GM12878 (cell line): ENCODE data around the gene MAL. TPM values are rescaled to one million over a fixed set of nuclear protein-coding genes. Genes with fewer than 3 reads are reported as not detected.

ENCODE experiments used
- ASH2L ChIP-seq: fragments of 300-600, 200-600 bp; sonication (generic); IDR thresholded peaks from 2 replicates; pipeline ENCODE4 v1.6.1; 2017; ENCODE audit warnings: low read depth, mild to moderate bottlenecking, borderline replicate concordance
- CREM ChIP-seq: IDR thresholded peaks from 2 replicates; pipeline ENCODE4 v1.6.1; 2014; ENCODE audit warnings: antibody characterized with exemption, low read depth
- FOXK2 ChIP-seq: fragments of 450-650 bp; IDR thresholded peaks from 2 replicates; pipeline ENCODE4 v1.6.1; 2017; ENCODE audit warnings: mild to moderate bottlenecking, moderate library complexity
- IKZF1 ChIP-seq: fragments of 450-650 bp; conservative IDR thresholded peaks from 2 replicates; pipeline ENCODE4 v1.6.1; 2017; ENCODE audit warnings: antibody characterized with exemption, mild to moderate bottlenecking
- JUND ChIP-seq: IDR thresholded peaks from 2 replicates; pipeline ENCODE4 v1.6.1; 2012; ENCODE audit warnings: low read depth, mild to moderate bottlenecking, low read length, improper control_type of control experiment, moderate library complexity
- MEF2A ChIP-seq: IDR thresholded peaks from 2 replicates; pipeline ENCODE4 v1.6.1; 2011; ENCODE audit warnings: low read depth, mild to moderate bottlenecking, low read length, moderate library complexity; ENCODE audit not compliant: insufficient read depth
- MTA2 ChIP-seq: fragments of 450-650 bp; IDR thresholded peaks from 2 replicates; pipeline ENCODE4 v1.6.1; 2016; ENCODE audit warnings: low read depth, mild to moderate bottlenecking, moderate library complexity
- MXI1 ChIP-seq: fragments of 150-350 bp; IDR thresholded peaks from 2 replicates; pipeline ENCODE4 v1.6.1; 2011; ENCODE audit warnings: low read depth, mild to moderate bottlenecking, inconsistent platforms, low read length, improper control_type of control experiment
- MYB ChIP-seq: fragments of 150-350 bp; IDR thresholded peaks from 2 replicates; pipeline ENCODE4 v1.6.1; 2014; ENCODE audit warnings: mild to moderate bottlenecking, low read depth, low read length, borderline replicate concordance
- NFYB ChIP-seq: IDR thresholded peaks from 2 replicates; pipeline ENCODE4 v1.6.1; 2011; ENCODE audit warnings: low read depth, mild to moderate bottlenecking, low read length, improper control_type of control experiment, moderate library complexity; ENCODE audit not compliant: insufficient read depth
- PML ChIP-seq: IDR thresholded peaks from 2 replicates; pipeline ENCODE4 v1.6.1; 2012; ENCODE audit warnings: low read length, inconsistent platforms
- RAD21 ChIP-seq: IDR thresholded peaks from 2 replicates; pipeline ENCODE4 v1.6.1; 2011; ENCODE audit warnings: mild to moderate bottlenecking, low read depth, low read length, moderate library complexity; ENCODE audit not compliant: insufficient read depth
- SIX5 ChIP-seq: IDR thresholded peaks from 2 replicates; pipeline ENCODE4 v1.6.1; 2011; ENCODE audit warnings: mild to moderate bottlenecking, low read depth, low read length, moderate library complexity; ENCODE audit not compliant: severe bottlenecking
- SMAD1 ChIP-seq: fragments of 450-650 bp; IDR thresholded peaks from 2 replicates; pipeline ENCODE4 v1.6.1; 2018; ENCODE audit warnings: mild to moderate bottlenecking, low read depth; ENCODE audit not compliant: partially characterized antibody
- ZNF687 ChIP-seq: fragments of 450-650 bp; IDR thresholded peaks from 2 replicates; pipeline ENCODE4 v1.6.1; 2017; ENCODE audit warnings: mild to moderate bottlenecking, moderate library complexity
- polyA plus RNA-seq, 11 experiments: library from polyadenylated mRNA; depleted of rRNA in 4 of 11; unstranded in 6 of 11; stranded (reverse) in 5 of 11; fragments of >200 nt; fragmentation: Nextera tagmentation in 4 of 11; fragmentation: Illumina TruSeq in 1 of 11; extraction: Ambion mirVana in 4 of 11; extraction: Trizol in 1 of 11; gene quantifications; 1 replicate in 1 of 11; 2 replicates in 10 of 11; pipeline versions ENCODE4 v1.2.1 to v1.2.3, GENCODE V29; 2011 to 2016; ENCODE audit warnings: inconsistent platforms in 2 of 11, missing spikeins in 2 of 11, low read depth in 1 of 11
- total RNA-seq, 4 experiments: library from RNA; depleted of rRNA in 3 of 4; stranded (reverse); fragments of >200 nt in 3 of 4; fragmentation: Illumina TruSeq in 1 of 4; extraction: Trizol in 1 of 4; gene quantifications; 2 replicates each; pipeline versions ENCODE4 v1.2.1 to v1.2.3, GENCODE V29; 2013 to 2021
- TF ChIP-seq, protein P1 (sequence below): fragments of 450-650 bp; formaldehyde crosslinking; IDR thresholded peaks from 2 replicates; pipeline ENCODE4 v1.4.0; 2020; ENCODE audit warnings: mild to moderate bottlenecking, moderate library complexity
- TF ChIP-seq, protein P2 (sequence below): IDR thresholded peaks from 2 replicates; pipeline ENCODE4 v1.6.1; 2011; ENCODE audit warnings: borderline replicate concordance, low read depth, mild to moderate bottlenecking, moderate library complexity, mixed read lengths, low read length; ENCODE audit not compliant: insufficient read depth; ENCODE audit errors: extremely low read length
- TF ChIP-seq, protein P3 (sequence below): fragments of 450-650 bp; IDR thresholded peaks from 2 replicates; pipeline ENCODE4 v1.6.1; 2017; ENCODE audit warnings: mild to moderate bottlenecking, low read depth, inconsistent platforms; ENCODE audit not compliant: poor library complexity, severe bottlenecking

Gene MAL
- total and polyA plus RNA-seq, 10 of the 15 experiments (the other 5 are each of a cell fraction or from before 2014, with no cell fraction given), result 1.3 to 4.5 (median 1.7) TPM

GRCh38 chr2:95022309-95023221 lies 2.9 kb upstream of the MAL start (continued):
- TF ChIP-seq MXI1, result no peak; the same call in 1 of the 2 replicates
- no peak for TF ChIP-seq CREM
- TF ChIP-seq JUND, result no peak
- no peak for TF ChIP-seq SIX5
- TF ChIP-seq ZNF687, result no peak
- TF ChIP-seq, protein P1, sequence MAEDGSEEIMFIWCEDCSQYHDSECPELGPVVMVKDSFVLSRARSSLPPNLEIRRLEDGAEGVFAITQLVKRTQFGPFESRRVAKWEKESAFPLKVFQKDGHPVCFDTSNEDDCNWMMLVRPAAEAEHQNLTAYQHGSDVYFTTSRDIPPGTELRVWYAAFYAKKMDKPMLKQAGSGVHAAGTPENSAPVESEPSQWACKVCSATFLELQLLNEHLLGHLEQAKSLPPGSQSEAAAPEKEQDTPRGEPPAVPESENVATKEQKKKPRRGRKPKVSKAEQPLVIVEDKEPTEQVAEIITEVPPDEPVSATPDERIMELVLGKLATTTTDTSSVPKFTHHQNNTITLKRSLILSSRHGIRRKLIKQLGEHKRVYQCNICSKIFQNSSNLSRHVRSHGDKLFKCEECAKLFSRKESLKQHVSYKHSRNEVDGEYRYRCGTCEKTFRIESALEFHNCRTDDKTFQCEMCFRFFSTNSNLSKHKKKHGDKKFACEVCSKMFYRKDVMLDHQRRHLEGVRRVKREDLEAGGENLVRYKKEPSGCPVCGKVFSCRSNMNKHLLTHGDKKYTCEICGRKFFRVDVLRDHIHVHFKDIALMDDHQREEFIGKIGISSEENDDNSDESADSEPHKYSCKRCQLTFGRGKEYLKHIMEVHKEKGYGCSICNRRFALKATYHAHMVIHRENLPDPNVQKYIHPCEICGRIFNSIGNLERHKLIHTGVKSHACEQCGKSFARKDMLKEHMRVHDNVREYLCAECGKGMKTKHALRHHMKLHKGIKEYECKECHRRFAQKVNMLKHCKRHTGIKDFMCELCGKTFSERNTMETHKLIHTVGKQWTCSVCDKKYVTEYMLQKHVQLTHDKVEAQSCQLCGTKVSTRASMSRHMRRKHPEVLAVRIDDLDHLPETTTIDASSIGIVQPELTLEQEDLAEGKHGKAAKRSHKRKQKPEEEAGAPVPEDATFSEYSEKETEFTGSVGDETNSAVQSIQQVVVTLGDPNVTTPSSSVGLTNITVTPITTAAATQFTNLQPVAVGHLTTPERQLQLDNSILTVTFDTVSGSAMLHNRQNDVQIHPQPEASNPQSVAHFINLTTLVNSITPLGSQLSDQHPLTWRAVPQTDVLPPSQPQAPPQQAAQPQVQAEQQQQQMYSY, result no peak
- TF ChIP-seq SMAD1, result no peak
- TF ChIP-seq MYB, result no peak
- peak; percentile 93 for TF ChIP-seq RAD21
- no peak for TF ChIP-seq MTA2
- peak; percentile 22; the same call in 1 of the 2 replicates for TF ChIP-seq IKZF1
- no peak for TF ChIP-seq ASH2L
- TF ChIP-seq, protein P2, sequence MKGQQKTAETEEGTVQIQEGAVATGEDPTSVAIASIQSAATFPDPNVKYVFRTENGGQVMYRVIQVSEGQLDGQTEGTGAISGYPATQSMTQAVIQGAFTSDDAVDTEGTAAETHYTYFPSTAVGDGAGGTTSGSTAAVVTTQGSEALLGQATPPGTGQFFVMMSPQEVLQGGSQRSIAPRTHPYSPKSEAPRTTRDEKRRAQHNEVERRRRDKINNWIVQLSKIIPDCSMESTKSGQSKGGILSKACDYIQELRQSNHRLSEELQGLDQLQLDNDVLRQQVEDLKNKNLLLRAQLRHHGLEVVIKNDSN, result no peak
- 0 out of 2 replicates have a peak, but pooled peaks have one; percentile 24 for TF ChIP-seq NFYB
- TF ChIP-seq, protein P3, sequence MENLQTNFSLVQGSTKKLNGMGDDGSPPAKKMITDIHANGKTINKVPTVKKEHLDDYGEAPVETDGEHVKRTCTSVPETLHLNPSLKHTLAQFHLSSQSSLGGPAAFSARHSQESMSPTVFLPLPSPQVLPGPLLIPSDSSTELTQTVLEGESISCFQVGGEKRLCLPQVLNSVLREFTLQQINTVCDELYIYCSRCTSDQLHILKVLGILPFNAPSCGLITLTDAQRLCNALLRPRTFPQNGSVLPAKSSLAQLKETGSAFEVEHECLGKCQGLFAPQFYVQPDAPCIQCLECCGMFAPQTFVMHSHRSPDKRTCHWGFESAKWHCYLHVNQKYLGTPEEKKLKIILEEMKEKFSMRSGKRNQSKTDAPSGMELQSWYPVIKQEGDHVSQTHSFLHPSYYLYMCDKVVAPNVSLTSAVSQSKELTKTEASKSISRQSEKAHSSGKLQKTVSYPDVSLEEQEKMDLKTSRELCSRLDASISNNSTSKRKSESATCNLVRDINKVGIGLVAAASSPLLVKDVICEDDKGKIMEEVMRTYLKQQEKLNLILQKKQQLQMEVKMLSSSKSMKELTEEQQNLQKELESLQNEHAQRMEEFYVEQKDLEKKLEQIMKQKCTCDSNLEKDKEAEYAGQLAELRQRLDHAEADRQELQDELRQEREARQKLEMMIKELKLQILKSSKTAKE, result no peak
- no peak for TF ChIP-seq MEF2A
- TF ChIP-seq FOXK2, result no peak
- TF ChIP-seq PML, result no peak
